ENCODE measurements around the gene KCNJ4.

DNA sequence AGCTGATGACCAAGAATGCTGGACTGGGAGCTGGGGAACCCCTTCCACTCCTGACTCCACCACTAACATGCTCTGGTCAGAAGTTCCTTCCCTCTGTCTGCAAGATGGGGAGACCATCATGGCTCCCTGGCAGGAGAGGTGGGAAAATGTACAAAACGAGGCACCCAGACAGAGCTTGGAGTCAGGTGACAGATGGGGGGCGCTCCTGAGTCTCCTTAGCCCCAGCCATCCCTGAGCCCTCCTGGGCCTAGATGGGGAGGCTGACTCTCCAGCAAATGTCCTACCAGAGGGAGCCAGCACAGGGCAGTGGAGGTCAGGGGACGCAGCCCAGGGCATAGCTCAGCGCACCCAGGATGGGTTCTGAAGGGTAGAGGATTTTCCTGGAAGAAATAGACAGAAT, 20.0 kb downstream of the KCNJ4 start:
- TF ChIP-seq, protein P1, sequence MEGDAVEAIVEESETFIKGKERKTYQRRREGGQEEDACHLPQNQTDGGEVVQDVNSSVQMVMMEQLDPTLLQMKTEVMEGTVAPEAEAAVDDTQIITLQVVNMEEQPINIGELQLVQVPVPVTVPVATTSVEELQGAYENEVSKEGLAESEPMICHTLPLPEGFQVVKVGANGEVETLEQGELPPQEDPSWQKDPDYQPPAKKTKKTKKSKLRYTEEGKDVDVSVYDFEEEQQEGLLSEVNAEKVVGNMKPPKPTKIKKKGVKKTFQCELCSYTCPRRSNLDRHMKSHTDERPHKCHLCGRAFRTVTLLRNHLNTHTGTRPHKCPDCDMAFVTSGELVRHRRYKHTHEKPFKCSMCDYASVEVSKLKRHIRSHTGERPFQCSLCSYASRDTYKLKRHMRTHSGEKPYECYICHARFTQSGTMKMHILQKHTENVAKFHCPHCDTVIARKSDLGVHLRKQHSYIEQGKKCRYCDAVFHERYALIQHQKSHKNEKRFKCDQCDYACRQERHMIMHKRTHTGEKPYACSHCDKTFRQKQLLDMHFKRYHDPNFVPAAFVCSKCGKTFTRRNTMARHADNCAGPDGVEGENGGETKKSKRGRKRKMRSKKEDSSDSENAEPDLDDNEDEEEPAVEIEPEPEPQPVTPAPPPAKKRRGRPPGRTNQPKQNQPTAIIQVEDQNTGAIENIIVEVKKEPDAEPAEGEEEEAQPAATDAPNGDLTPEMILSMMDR (conservative IDR thresholded peaks at IDR 0.05; ENCODE audit: low read length) = peak; percentile 36
- TF ChIP-seq EZH2phosphoT487 (IDR thresholded peaks at IDR 0.05; ENCODE audit: borderline replicate concordance) = no peak
